Effector memory CD4-positive, alpha-beta T cell (primary cell): Measurements from ENCODE around the gene FREM3.
A peak's percentile ranks its signal among the peaks of the same experiment; 100 is the strongest.

Source experiments
- DNase-seq, 3 donors: peaks; one replicate each; pipeline ENCODE4 v3.0.0-alpha.2; 2020
- H3K27ac ChIP-seq: 2 replicates; pipeline ENCODE4 v1.7.0; 2013; ENCODE audit warnings: mild to moderate bottlenecking, low read length, moderate library complexity; ENCODE audit not compliant: insufficient read depth, poor library complexity, severe bottlenecking
- H3K27me3 ChIP-seq: replicated peaks from 2 replicates; pipeline ENCODE4 v1.7.0; 2013; ENCODE audit warnings: mild to moderate bottlenecking, low read length; ENCODE audit not compliant: insufficient read depth, control insufficient read depth, poor library complexity, severe bottlenecking
- H3K36me3 ChIP-seq: 2 replicates; pipeline ENCODE4 v1.7.0; 2013; ENCODE audit warnings: mild to moderate bottlenecking, low read length, moderate library complexity; ENCODE audit not compliant: control insufficient read depth, insufficient read depth
- H3K4me1 ChIP-seq: 2 replicates; pipeline ENCODE4 v1.7.0; 2013; ENCODE audit warnings: low read length, mild to moderate bottlenecking; ENCODE audit not compliant: control insufficient read depth, insufficient read depth, poor library complexity, severe bottlenecking
- H3K4me3 ChIP-seq: 2 replicates; pipeline ENCODE4 v1.7.0; 2013; ENCODE audit warnings: low read length, low read depth, mild to moderate bottlenecking; ENCODE audit not compliant: insufficient read depth, poor library complexity, severe bottlenecking
- H3K9me3 ChIP-seq: 2 replicates; pipeline ENCODE4 v1.7.0; 2013; ENCODE audit warnings: mild to moderate bottlenecking, low read length, moderate library complexity; ENCODE audit not compliant: control insufficient read depth

The FREM3 gene

DNA sequence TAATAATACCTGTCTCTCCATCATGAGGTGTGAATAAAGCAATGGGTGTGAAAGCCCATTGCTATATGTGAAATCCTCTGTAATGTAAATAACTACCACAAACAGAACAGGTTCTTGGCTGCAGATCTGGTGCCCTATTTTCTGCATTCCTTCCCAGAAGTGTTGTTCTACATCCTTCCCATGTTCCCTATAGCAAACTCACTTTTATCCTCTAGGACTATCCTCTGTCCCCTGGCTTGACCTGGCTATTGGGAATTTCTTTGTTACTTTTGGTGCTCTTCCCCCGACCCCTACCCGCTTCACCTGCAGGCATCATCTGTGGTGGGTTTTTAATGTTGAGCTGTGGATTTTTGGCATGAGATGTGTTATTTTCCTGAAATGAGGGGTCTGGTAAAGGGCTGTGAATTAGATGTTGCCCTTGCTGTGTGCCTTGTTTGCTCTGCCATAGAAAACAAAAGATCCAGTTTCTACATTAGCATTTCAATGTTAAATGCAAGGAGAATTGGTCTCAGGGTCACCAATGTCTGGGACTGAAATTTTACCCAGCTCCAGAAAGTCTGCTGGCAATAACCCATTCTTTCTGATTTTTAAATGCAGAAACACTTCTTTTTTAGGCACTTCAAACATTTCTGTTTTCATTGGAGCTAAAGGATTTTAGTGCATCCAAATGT is 13.6 kb upstream of the FREM3 start:
- H3K9me3 ChIP-seq = no peaks in the 10 kb centered on the region
- DNase-seq = no peak

DNA sequence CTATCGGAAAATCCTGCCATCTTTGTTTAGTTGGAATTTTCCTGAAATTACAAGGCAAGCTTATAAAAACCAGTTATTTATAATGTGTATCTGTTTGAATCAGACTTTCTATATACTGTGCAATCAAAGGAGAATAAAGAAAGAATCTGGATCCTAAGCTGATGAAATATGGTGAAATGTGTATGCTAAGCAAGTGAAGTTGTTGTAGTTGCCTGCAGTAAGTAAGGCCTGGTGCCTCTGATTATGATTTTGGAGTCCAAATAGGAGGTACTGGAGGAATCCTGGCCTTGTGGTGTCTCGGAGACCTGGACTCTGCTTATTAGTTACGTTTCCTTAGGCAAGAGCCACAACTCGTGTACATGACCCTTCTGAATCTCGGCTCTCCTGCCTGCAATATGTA is 13.1 kb upstream of the FREM3 start:
- Histone ChIP-seq H3K4me1 (no peaks in the 10 kb centered on the region), H3K9me3 (no peaks in the 10 kb centered on the region), H3K27me3 (no peaks in the 10 kb centered on the region), H3K27ac (no peak overlapping the region), H3K36me3 (no peaks in the 10 kb centered on the region), H3K4me3 (no peak overlapping the region)
- DNase-seq = no peak

More for the DNA sequence above, 13.6 kb upstream of the FREM3 start:
- no peak overlapping the region for H3K27ac ChIP-seq
- H3K4me1 ChIP-seq = no peaks in the 10 kb centered on the region
- H3K36me3 ChIP-seq = no peaks in the 10 kb centered on the region
- no peaks in the 10 kb centered on the region for H3K27me3 ChIP-seq
- no peak overlapping the region for H3K4me3 ChIP-seq

DNA sequence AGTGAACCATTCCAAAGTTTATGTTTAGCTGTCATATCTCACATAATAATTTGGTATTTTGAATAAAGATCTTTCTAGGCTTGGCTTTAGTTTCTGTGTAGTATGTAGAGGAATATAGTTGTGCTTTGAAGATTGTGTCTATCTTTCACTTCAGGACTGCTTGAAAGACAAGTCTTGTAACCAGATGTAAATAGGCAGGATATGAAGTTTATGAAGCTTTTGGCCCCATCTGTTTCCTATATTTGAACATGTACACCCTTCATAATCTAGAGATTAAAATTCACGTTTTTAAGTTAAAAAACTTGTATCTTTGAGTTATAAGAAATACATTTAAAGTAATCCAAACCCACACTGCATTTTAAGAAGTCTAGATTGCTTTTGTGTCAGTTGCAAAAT is 11.7 kb upstream of the FREM3 start:
- DNase-seq = no peak
- H3K36me3 ChIP-seq = no peaks in the 10 kb centered on the region
- H3K4me1 ChIP-seq = no peaks in the 10 kb centered on the region
- H3K27me3 ChIP-seq = no peaks in the 10 kb centered on the region
- H3K4me3 ChIP-seq = no peak overlapping the region
- H3K9me3 ChIP-seq = no peaks in the 10 kb centered on the region
- no peak overlapping the region for H3K27ac ChIP-seq

DNA sequence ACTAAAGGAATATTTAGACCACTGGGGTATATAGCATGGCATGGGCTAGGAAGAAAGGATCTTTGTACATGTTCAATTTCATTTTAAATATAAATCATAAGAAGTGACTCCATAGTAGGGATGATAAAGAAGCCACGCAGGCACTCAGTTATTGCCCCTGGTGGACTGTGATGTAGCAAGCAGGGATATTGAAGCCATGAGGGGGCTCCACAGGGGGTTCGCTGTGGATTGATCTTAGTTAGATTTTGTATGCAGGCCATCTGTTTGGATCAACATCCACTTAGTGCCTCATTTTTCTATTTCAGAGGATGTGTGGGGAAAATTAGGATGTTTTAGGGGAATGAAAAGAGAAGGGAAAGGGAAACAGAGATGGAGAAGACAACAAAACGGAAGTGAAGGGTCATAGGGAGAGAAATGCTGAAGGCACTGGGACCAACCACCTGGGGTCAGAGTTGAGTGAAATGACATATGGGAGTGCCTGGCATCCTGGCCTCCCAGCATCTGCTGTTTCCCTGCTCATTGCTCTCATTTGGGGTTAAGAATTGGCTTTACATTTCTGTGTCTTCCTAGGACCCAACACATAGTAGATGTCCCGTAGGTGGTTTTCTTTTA is 11.2 kb upstream of the FREM3 start:
- Histone ChIP-seq H3K27ac (no peak overlapping the region), H3K27me3 (no peaks in the 10 kb centered on the region), H3K4me3 (no peak overlapping the region)

GRCh38 chr4:143701365-143701764 is 890 bp upstream of the FREM3 start:
- no peak overlapping the region for H3K27ac ChIP-seq
- H3K9me3 ChIP-seq = no peaks in the 10 kb centered on the region
- no peak for DNase-seq
- H3K4me3 ChIP-seq = peak overlapping the region; percentile 45
- H3K4me1 ChIP-seq = peaks cover 11% of the 10 kb centered on the region
- H3K27me3 ChIP-seq = no peaks in the 10 kb centered on the region
- H3K36me3 ChIP-seq = no peaks in the 10 kb centered on the region

More for the DNA sequence above, 11.2 kb upstream of the FREM3 start:
- no peaks in the 10 kb centered on the region for H3K36me3 ChIP-seq
- DNase-seq = no peak
- H3K4me1 ChIP-seq = no peaks in the 10 kb centered on the region
- no peaks in the 10 kb centered on the region for H3K9me3 ChIP-seq

- H3K4me1 ChIP-seq = peaks cover 11% of the 10 kb centered on the region
- peak overlapping the region; percentile 45 for H3K4me3 ChIP-seq
- H3K27me3 ChIP-seq = no peaks in the 10 kb centered on the region
- no peak overlapping the region for H3K27ac ChIP-seq
- DNase-seq = no peak
- H3K36me3 ChIP-seq = no peaks in the 10 kb centered on the region
- H3K9me3 ChIP-seq = no peaks in the 10 kb centered on the region
Measured at GRCh38 chr4:143700046-143700415, 444 bp downstream of the FREM3 start.

GRCh38 chr4:143699331-143700045 is 987 bp downstream of the FREM3 start:
- H3K27me3 ChIP-seq = no peaks in the 10 kb centered on the region

GRCh38 chr4:143693856-143694255 is 6.6 kb downstream of the FREM3 start:
- Histone ChIP-seq H3K9me3 (no peaks in the 10 kb centered on the region), H3K27ac (no peak overlapping the region), H3K4me3 (no peak overlapping the region), H3K27me3 (no peaks in the 10 kb centered on the region), H3K36me3 (no peaks in the 10 kb centered on the region), H3K4me1 (no peaks in the 10 kb centered on the region)
- DNase-seq = no peak

More at GRCh38 chr4:143699331-143700045, 987 bp downstream of the FREM3 start:
- Histone ChIP-seq H3K36me3 (no peaks in the 10 kb centered on the region), H3K9me3 (no peaks in the 10 kb centered on the region), H3K4me3 (peak overlapping the region; percentile 45), H3K4me1 (peaks cover 11% of the 10 kb centered on the region), H3K27ac (no peak overlapping the region)
- DNase-seq = no peak

- no peak overlapping the region for H3K27ac ChIP-seq
- no peak for DNase-seq
- H3K4me1 ChIP-seq = no peaks in the 10 kb centered on the region
- H3K4me3 ChIP-seq = no peak overlapping the region
- H3K27me3 ChIP-seq = no peaks in the 10 kb centered on the region
- H3K9me3 ChIP-seq = no peaks in the 10 kb centered on the region
- H3K36me3 ChIP-seq = no peaks in the 10 kb centered on the region
Measured at GRCh38 chr4:143692241-143692640, 8.2 kb downstream of the FREM3 start.

DNA sequence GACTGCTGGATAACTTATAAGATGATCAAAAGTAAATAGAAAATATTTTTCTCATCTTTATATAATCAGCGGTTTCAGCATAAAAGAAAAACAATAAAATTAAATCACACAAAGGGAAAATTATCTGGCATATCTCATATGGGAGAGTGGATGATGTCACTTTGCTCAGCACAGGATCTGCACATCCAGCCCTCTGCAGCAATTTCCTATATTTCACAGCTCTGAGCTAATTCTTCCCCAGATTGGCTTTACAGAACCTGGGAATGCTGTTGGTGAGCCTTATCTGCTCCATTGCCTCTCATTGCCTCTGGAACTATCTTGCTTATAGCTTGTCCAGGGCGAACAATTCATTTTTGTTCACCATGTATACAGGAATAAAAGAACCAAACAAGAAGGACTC is 21.0 kb downstream of the FREM3 start:
- Histone ChIP-seq H3K27ac (no peak overlapping the region), H3K36me3 (no peaks in the 10 kb centered on the region), H3K9me3 (no peaks in the 10 kb centered on the region), H3K27me3 (no peaks in the 10 kb centered on the region), H3K4me1 (no peaks in the 10 kb centered on the region), H3K4me3 (no peak overlapping the region)
- DNase-seq = no peak
